Caco-2 (cell line): Measurements from ENCODE around the gene FRMD1. TPM values are rescaled to one million over a fixed set of nuclear protein-coding genes. Genes with fewer than 3 reads are reported as not detected.

Experiments
- BruUV-seq: library from RNA; stranded (reverse); fragments of 400-500 nt; replicated peaks from 2 replicates; lab custom pipeline; 2021; lab: Mats Ljungman, UMichigan
- CTCF ChIA-PET: fragments of 300-600 bp; sonication (Branson Sonifier 250); formaldehyde crosslinking; loops from one replicate; lab custom pipeline; 2022; ENCODE audit warnings: antibody characterized with exemption; lab: Charles Lee
- POLR2A ChIA-PET: fragments of 300-600 bp; sonication (Branson Sonifier 250); formaldehyde crosslinking; loops from one replicate; lab custom pipeline; 2022; ENCODE audit warnings: antibody characterized with exemption; lab: Charles Lee
- DNase-seq, 2 experiments: peaks; one replicate each; pipeline versions ENCODE4 v3.0.0 to v3.0.0-alpha.2; 2020 to 2022
- H3K27me3 ChIP-seq: replicated peaks from 2 replicates; pipeline ENCODE4 v1.6.0; 2011; ENCODE audit warnings: low read length; ENCODE audit not compliant: control insufficient read depth, insufficient read depth
- H3K36me3 ChIP-seq: 2 replicates; pipeline ENCODE4 v1.5.1; 2011; ENCODE audit warnings: low read length; ENCODE audit not compliant: control insufficient read depth, insufficient read depth
- H3K4me1 ChIP-seq: fragments of 250-450 bp; sonication (Bioruptor Pico); 2 replicates; pipeline ENCODE4 v1.5.1; 2020; ENCODE audit warnings: mild to moderate bottlenecking
- H3K4me3 ChIP-seq: 2 replicates; pipeline ENCODE4 v1.5.1; 2011; ENCODE audit warnings: low read depth, mild to moderate bottlenecking, control low read depth, low read length
- H3K9me3 ChIP-seq: fragments of 250-450 bp; sonication (Bioruptor Pico); 2 replicates; pipeline ENCODE4 v1.5.1; 2020; ENCODE audit warnings: mild to moderate bottlenecking, moderate library complexity
- H3K27ac Mint-ChIP-seq: one replicate; pipeline ENCODE4 v1.8.0; 2022; ENCODE audit warnings: mixed read lengths; ENCODE audit not compliant: unreplicated experiment
- H3K27me3 Mint-ChIP-seq: one replicate; pipeline ENCODE4 v1.8.0; 2022; ENCODE audit warnings: mixed read lengths; ENCODE audit not compliant: insufficient read depth, unreplicated experiment
- H3K36me3 Mint-ChIP-seq: one replicate; pipeline ENCODE4 v1.8.0; 2022; ENCODE audit warnings: mild to moderate bottlenecking, mixed read lengths; ENCODE audit not compliant: insufficient read depth, unreplicated experiment
- H3K4me1 Mint-ChIP-seq: one replicate; pipeline ENCODE4 v1.8.0; 2022; ENCODE audit warnings: low read depth, mixed read lengths; ENCODE audit not compliant: unreplicated experiment
- H3K4me3 Mint-ChIP-seq: one replicate; pipeline ENCODE4 v1.8.0; 2022; ENCODE audit warnings: mild to moderate bottlenecking, moderate library complexity, mixed read lengths; ENCODE audit not compliant: unreplicated experiment
- H3K9me3 Mint-ChIP-seq: one replicate; pipeline ENCODE4 v1.8.0; 2022; ENCODE audit warnings: mixed read lengths; ENCODE audit not compliant: unreplicated experiment
- intact Hi-C: fragments of 100-400 bp; cut with micrococcal nuclease; formaldehyde crosslinking; loops from one replicate; pipeline ENCODE4 v1.10.0; 2022; ENCODE audit not compliant: unreplicated experiment
- total RNA-seq: library from RNA; stranded (reverse); gene quantifications from 2 replicates; pipeline ENCODE4 v1.2.3, GENCODE V29; 2022
- TF ChIP-seq, protein P1 (sequence below), 2 experiments: fragments of 200-600 bp in 1 of 2; IDR thresholded peaks; 1 replicate in 1 of 2; 2 replicates in 1 of 2; pipeline versions ENCODE4 v1.5.1 to v1.8.0; 2011 to 2022; ENCODE audit warnings: antibody characterized with exemption in 1 of 2, control low read depth in 1 of 2, inconsistent platforms in 1 of 2, low read depth in 1 of 2, low read length in 1 of 2, mild to moderate bottlenecking in 1 of 2, moderate library complexity in 1 of 2; ENCODE audit not compliant: insufficient read depth in 1 of 2, severe bottlenecking in 1 of 2, unreplicated experiment in 1 of 2

FRMD1 gene
- total RNA-seq, 1 experiment from 2014 or later, result 0.14 TPM

- Mint-ChIP-seq H3K36me3 (no peaks in the 10 kb centered on the region), H3K4me3 (no peak overlapping the region), H3K27me3 (no peaks in the 10 kb centered on the region), H3K9me3 (no peaks in the 10 kb centered on the region), H3K4me1 (peaks cover 30% of the 10 kb centered on the region), H3K27ac (peak overlapping the region; percentile 92)
- peaks cover 47% of the 10 kb centered on the region for H3K4me1 ChIP-seq
- TF ChIP-seq, protein P1, sequence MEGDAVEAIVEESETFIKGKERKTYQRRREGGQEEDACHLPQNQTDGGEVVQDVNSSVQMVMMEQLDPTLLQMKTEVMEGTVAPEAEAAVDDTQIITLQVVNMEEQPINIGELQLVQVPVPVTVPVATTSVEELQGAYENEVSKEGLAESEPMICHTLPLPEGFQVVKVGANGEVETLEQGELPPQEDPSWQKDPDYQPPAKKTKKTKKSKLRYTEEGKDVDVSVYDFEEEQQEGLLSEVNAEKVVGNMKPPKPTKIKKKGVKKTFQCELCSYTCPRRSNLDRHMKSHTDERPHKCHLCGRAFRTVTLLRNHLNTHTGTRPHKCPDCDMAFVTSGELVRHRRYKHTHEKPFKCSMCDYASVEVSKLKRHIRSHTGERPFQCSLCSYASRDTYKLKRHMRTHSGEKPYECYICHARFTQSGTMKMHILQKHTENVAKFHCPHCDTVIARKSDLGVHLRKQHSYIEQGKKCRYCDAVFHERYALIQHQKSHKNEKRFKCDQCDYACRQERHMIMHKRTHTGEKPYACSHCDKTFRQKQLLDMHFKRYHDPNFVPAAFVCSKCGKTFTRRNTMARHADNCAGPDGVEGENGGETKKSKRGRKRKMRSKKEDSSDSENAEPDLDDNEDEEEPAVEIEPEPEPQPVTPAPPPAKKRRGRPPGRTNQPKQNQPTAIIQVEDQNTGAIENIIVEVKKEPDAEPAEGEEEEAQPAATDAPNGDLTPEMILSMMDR (IDR thresholded peaks at IDR 0.05; ENCODE audit: insufficient read depth in 1 of 2, low read depth in 1 of 2, low read length in 1 of 2, severe bottlenecking in 1 of 2, unreplicated experiment in 1 of 2), result no peak
- CTCF ChIA-PET, result no interaction called here
- BruUV-seq, result no TSS peak
- intact Hi-C loops, result no loop called here
- POLR2A ChIA-PET, result no interaction called here
- DNase-seq, result no peak
- no peaks in the 10 kb centered on the region; the same call in 1 of the 2 replicates for H3K36me3 ChIP-seq
- no peak overlapping the region for H3K4me3 ChIP-seq
- no peaks in the 10 kb centered on the region for H3K27me3 ChIP-seq
- H3K9me3 ChIP-seq, result no peaks in the 10 kb centered on the region
Measured at GRCh38 chr6:168091381-168092264, 12.6 kb upstream of the FRMD1 start.

- Mint-ChIP-seq H3K27me3 (no peaks in the 10 kb centered on the region), H3K27ac (peak overlapping the region; percentile 92)
Measured at GRCh38 chr6:168090706-168091105, 11.7 kb upstream of the FRMD1 start.

DNA sequence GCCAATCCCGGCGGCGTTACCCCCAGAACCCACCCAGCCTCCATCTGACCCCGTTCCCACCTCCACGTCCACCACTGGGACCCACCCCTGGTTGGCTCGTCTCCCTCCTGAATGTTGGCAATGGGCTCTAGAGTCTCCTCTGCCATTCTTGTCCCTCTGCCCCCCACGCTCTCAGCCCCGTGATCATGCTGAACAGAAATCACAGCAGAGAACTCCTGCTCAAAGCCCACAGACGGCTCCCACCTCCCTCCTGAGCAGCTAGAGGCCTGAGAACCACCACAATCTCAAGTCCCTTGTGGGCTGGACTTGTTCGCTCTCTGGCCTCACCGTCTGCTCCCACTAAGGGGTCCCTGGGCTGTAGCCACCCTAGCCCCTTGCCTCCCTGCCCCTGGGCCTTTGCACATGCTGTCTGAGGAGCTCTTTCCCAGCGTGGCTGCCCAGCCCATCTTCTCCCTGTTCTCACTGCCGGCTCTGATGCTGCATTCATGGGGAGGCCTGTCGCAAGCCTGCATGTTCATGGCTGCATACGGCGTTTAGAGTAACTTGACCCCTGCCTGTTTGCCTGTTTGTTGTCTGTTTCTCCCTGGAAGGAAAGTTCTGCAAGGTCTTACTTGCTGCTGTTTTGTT lies 11.2 kb upstream of the FRMD1 start:
- intact Hi-C loops, result no loop called here

More at GRCh38 chr6:168090706-168091105, 11.7 kb upstream of the FRMD1 start:
- Mint-ChIP-seq H3K4me1 (peaks cover 31% of the 10 kb centered on the region), H3K9me3 (no peaks in the 10 kb centered on the region), H3K4me3 (no peak overlapping the region), H3K36me3 (no peaks in the 10 kb centered on the region)
- ChIA-PET CTCF (no interaction called here), POLR2A (no interaction called here)
- Histone ChIP-seq H3K4me3 (no peak overlapping the region), H3K27me3 (no peaks in the 10 kb centered on the region), H3K4me1 (peaks cover 47% of the 10 kb centered on the region), H3K36me3 (no peaks in the 10 kb centered on the region; the same call in 1 of the 2 replicates), H3K9me3 (no peaks in the 10 kb centered on the region)
- BruUV-seq, result no TSS peak
- no peak for DNase-seq
- TF ChIP-seq, protein P1 (IDR thresholded peaks at IDR 0.05; ENCODE audit: insufficient read depth in 1 of 2, low read depth in 1 of 2, low read length in 1 of 2, severe bottlenecking in 1 of 2, unreplicated experiment in 1 of 2), result no peak
- intact Hi-C loops, result no loop called here

More for the DNA sequence above, 11.2 kb upstream of the FRMD1 start:
- no peak overlapping the region for H3K4me3 Mint-ChIP-seq
- peak overlapping the region; percentile 92 for H3K27ac Mint-ChIP-seq
- ChIA-PET POLR2A (no interaction called here), CTCF (no interaction called here)
- no peaks in the 10 kb centered on the region; the same call in 1 of the 2 replicates for H3K36me3 ChIP-seq
- H3K27me3 Mint-ChIP-seq, result no peaks in the 10 kb centered on the region
- H3K9me3 ChIP-seq, result no peaks in the 10 kb centered on the region
- H3K27me3 ChIP-seq, result no peaks in the 10 kb centered on the region
- peaks cover 31% of the 10 kb centered on the region for H3K4me1 Mint-ChIP-seq
- DNase-seq, result no peak
- no TSS peak for BruUV-seq
- TF ChIP-seq, protein P1 (IDR thresholded peaks at IDR 0.05; ENCODE audit: insufficient read depth in 1 of 2, low read depth in 1 of 2, low read length in 1 of 2, severe bottlenecking in 1 of 2, unreplicated experiment in 1 of 2), result no peak
- H3K36me3 Mint-ChIP-seq, result no peaks in the 10 kb centered on the region
- no peak overlapping the region for H3K4me3 ChIP-seq
- peaks cover 47% of the 10 kb centered on the region for H3K4me1 ChIP-seq
- no peaks in the 10 kb centered on the region for H3K9me3 Mint-ChIP-seq
